Thoracic aorta (tissue), 2 donors: ENCODE results near the gene BCO2. TPM values are rescaled to one million over a fixed set of nuclear protein-coding genes. Genes with fewer than 3 reads are reported as not detected.

ENCODE experiments used
- ATAC-seq: fragments of 150-250 bp; one replicate; pipeline ENCODE4 v1.8.0; 2017; ENCODE audit warnings: low read depth; ENCODE audit not compliant: insufficient number of reproducible peaks, low FRiP score
- DNase-seq: peaks from one replicate; pipeline ENCODE4 v3.0.0-alpha.2; 2020; ENCODE audit warnings: low spot score
- H3K27ac ChIP-seq, 2 donors: fragments of 200-600 bp; sonication (generic); 1 replicate in 1 of 2; 2 replicates in 1 of 2; pipeline ENCODE4 v1.5.1; 2016; ENCODE audit warnings: mild to moderate bottlenecking in 2 of 2, moderate library complexity in 2 of 2
- H3K27me3 ChIP-seq: fragments of 200-600 bp; sonication (generic); replicated peaks from 2 replicates; pipeline ENCODE4 v1.6.0; 2016; ENCODE audit warnings: mild to moderate bottlenecking; ENCODE audit not compliant: insufficient read depth
- H3K36me3 ChIP-seq: fragments of 200-600 bp; sonication (generic); one replicate; pipeline ENCODE4 v1.5.1; 2016
- H3K4me1 ChIP-seq, 2 donors: fragments of 200-600 bp; sonication (generic); 1 replicate in 1 of 2; 2 replicates in 1 of 2; pipeline versions ENCODE4 v1.5.1 to v1.6.0; 2016; ENCODE audit warnings: low read depth in 2 of 2, mild to moderate bottlenecking in 1 of 2; ENCODE audit not compliant: control insufficient read depth in 1 of 2
- H3K4me3 ChIP-seq: fragments of 200-600 bp; sonication (generic); 2 replicates; pipeline ENCODE4 v1.5.1; 2016; ENCODE audit warnings: mild to moderate bottlenecking
- H3K9me3 ChIP-seq: fragments of 200-600 bp; sonication (generic); 2 replicates; pipeline ENCODE4 v1.5.1; 2016
- CTCF ChIP-seq: fragments of 200-600 bp; sonication (generic); IDR thresholded peaks from one replicate; pipeline ENCODE4 v1.5.1; 2019; ENCODE audit warnings: antibody characterized with exemption
- total RNA-seq, 2 donors: library from RNA; depleted of rRNA; stranded (reverse); fragments of >200 nt; gene quantifications; one replicate each; pipeline versions ENCODE4 v1.1.0 to v1.2.3, GENCODE V29; 2016

BCO2 gene
- total RNA-seq, 2 donors from 2014 or later: 7.2 to 26.6 TPM

DNA sequence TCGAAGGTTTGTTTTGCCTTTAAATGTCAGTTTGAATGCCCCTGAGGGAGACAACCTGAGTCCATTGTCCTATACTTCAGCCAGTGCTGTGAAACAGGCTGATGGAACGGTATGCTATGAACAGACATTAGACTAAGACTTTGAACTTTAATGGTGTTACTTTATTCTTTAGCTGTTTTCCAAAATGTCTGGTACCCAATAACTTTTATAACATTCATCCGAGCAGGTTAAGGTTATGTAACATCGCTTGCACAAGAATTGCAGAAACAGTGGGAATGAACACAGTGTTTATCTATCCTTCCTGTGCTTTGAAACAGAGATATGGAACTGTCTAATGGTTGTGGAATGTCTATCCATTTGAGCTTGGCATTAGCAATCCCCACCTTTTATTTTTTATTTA, 38.4 kb downstream of the BCO2 start:
- no peak for ATAC-seq
- no peak overlapping the region for H3K4me3 ChIP-seq
- no peak overlapping the region for H3K27ac ChIP-seq
- no peaks in the 10 kb centered on the region for H3K4me1 ChIP-seq
- H3K9me3 ChIP-seq: no peaks in the 10 kb centered on the region
- H3K36me3 ChIP-seq: no peaks in the 10 kb centered on the region
- H3K27me3 ChIP-seq: no peaks in the 10 kb centered on the region
- DNase-seq: no peak
- no peak for TF ChIP-seq CTCF

DNA sequence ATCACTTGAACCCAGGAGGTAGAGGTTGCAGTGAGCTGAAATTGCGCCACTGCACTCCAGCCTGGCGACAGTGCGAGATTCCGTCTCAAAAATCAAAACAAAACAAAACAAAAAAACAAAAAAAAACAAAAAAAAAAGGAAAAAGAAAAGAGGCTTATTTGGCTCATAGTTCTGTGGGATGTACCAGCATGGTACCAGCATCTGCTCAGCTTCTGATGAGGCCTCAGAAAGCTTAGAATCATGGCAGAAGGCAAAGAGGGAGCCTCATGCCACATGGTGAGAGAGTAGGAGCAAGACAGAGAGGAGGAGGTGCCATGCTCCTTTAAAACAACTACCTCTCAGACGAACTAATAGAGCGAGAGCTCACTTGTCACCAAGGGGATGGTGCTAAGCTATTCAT, 40.3 kb downstream of the BCO2 start:
- no peaks in the 10 kb centered on the region for H3K36me3 ChIP-seq
- ATAC-seq (no peak), DNase-seq (no peak)
- no peak for TF ChIP-seq CTCF
- no peaks in the 10 kb centered on the region for H3K9me3 ChIP-seq
- no peak overlapping the region for H3K27ac ChIP-seq
- no peaks in the 10 kb centered on the region for H3K4me1 ChIP-seq
- H3K27me3 ChIP-seq: no peaks in the 10 kb centered on the region
- no peak overlapping the region for H3K4me3 ChIP-seq

DNA sequence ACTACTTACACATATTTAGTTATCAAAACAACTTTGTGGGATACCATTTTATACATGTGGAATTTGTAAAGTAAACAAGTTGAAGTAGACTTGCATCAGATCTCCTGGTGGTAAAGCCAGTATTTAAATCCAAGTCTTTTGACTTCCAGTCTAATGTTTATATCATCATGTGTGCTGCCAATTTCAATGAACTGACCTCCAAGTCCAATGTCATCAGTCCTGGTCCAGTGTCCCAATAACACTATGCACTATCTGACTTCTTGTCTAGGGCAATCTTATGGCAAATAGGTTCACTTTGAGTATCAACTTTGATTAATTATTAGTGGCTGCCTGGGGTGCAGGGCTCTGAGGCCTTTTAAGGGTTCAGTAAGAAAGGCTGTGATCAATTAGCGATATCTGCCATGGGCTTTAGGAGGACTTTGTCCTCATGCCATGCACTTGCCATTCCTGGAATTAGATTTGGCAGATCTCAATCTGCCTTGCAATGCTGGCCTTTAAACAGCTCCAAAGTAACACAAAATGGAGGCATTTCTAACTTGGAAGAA, 41.3 kb downstream of the BCO2 start:
- Histone ChIP-seq H3K9me3 (no peaks in the 10 kb centered on the region), H3K4me3 (no peak overlapping the region), H3K4me1 (no peaks in the 10 kb centered on the region), H3K36me3 (no peaks in the 10 kb centered on the region), H3K27me3 (no peaks in the 10 kb centered on the region), H3K27ac (no peak overlapping the region)
- ATAC-seq: no peak
- DNase-seq: no peak
- no peak for TF ChIP-seq CTCF

- H3K36me3 ChIP-seq: no peaks in the 10 kb centered on the region
- ATAC-seq: peak; percentile 94
- H3K27ac ChIP-seq: no peak overlapping the region
- no peaks in the 10 kb centered on the region for H3K9me3 ChIP-seq
- H3K4me3 ChIP-seq: no peak overlapping the region
- DNase-seq: no peak
- peak; percentile 80 for TF ChIP-seq CTCF
- no peaks in the 10 kb centered on the region for H3K27me3 ChIP-seq
- no peaks in the 10 kb centered on the region for H3K4me1 ChIP-seq
Measured at GRCh38 chr11:112219476-112220232, 44.3 kb downstream of the BCO2 start.

- no peaks in the 10 kb centered on the region for H3K36me3 ChIP-seq
Measured at GRCh38 chr11:112221274-112221835, 46.0 kb downstream of the BCO2 start.

More at GRCh38 chr11:112221274-112221835, 46.0 kb downstream of the BCO2 start:
- Histone ChIP-seq H3K27ac (no peak overlapping the region), H3K4me3 (no peak overlapping the region), H3K9me3 (no peaks in the 10 kb centered on the region), H3K4me1 (peaks cover 0 to 7% of the 10 kb centered on the region in 2 donors), H3K27me3 (no peaks in the 10 kb centered on the region)
- no peak for TF ChIP-seq CTCF
- ATAC-seq: no peak
- DNase-seq: no peak
